Measurements from ENCODE around the gene ZNF180. TPM values are rescaled to one million over a fixed set of nuclear protein-coding genes. Genes with fewer than 3 reads are reported as not detected.

Gene ZNF180
- total RNA-seq, 2 donors from 2014 or later, result 2.9 to 12.2 TPM

- H3K36me3 ChIP-seq, result no peaks in the 10 kb centered on the region
- no peaks in the 10 kb centered on the region for H3K27me3 ChIP-seq
- no peak overlapping the region for H3K4me3 ChIP-seq
- TF ChIP-seq CTCF (IDR thresholded peaks at IDR 0.05), result no peak
- H3K9me3 ChIP-seq, result peaks cover 0 to 31% of the 10 kb centered on the region in 2 donors
- H3K4me1 ChIP-seq, result peaks cover 0 to 11% of the 10 kb centered on the region in 2 donors
- DNase-seq (ENCODE audit: low spot score), result no peak
- H3K27ac ChIP-seq, result no peak overlapping the region
Observed at GRCh38 chr19:44451687-44452086, 48.6 kb downstream of the ZNF180 start.

GRCh38 chr19:44447916-44448674 is 52.2 kb downstream of the ZNF180 start, which contains the start of gene ZNF229:
TSS of gene ZNF229 (minus strand) at chr19:44448472. CDS start at chr19:44442847, 5,625 bp downstream.
- Histone ChIP-seq H3K27me3 (no peaks in the 10 kb centered on the region), H3K27ac (peak within 1 kb of the TSS; percentile 41 to 59), H3K9me3 (peaks cover 0 to 29% of the 10 kb centered on the region in 2 donors), H3K4me3 (peak within 1 kb of the TSS; percentile 62 to 70), H3K36me3 (peaks cover 14% of the 10 kb centered on the region), H3K4me1 (peaks cover 0 to 11% of the 10 kb centered on the region in 2 donors)
- no peak for TF ChIP-seq CTCF (IDR thresholded peaks at IDR 0.05)
- DNase-seq (ENCODE audit: low spot score), result peak; percentile 85

GRCh38 chr19:44438441-44438840 is 61.9 kb downstream of the ZNF180 start:
- Histone ChIP-seq H3K9me3 (peaks cover 7 to 79% of the 10 kb centered on the region in 2 donors), H3K36me3 (peaks cover 74% of the 10 kb centered on the region), H3K27me3 (no peaks in the 10 kb centered on the region), H3K27ac (no peak overlapping the region), H3K4me3 (no peak overlapping the region), H3K4me1 (no peaks in the 10 kb centered on the region)
- no peak for TF ChIP-seq CTCF (IDR thresholded peaks at IDR 0.05)
- DNase-seq (ENCODE audit: low spot score), result no peak

- H3K27me3 ChIP-seq, result no peaks in the 10 kb centered on the region
- DNase-seq (ENCODE audit: low spot score), result no peak
- H3K36me3 ChIP-seq, result peaks cover 66% of the 10 kb centered on the region
- no peaks in the 10 kb centered on the region for H3K4me1 ChIP-seq
- H3K27ac ChIP-seq, result no peak overlapping the region
- H3K9me3 ChIP-seq, result peaks cover 7 to 88% of the 10 kb centered on the region in 2 donors
- H3K4me3 ChIP-seq, result no peak overlapping the region
- TF ChIP-seq CTCF (IDR thresholded peaks at IDR 0.05), result no peak
Observed at GRCh38 chr19:44435441-44435840, 64.9 kb downstream of the ZNF180 start.

GRCh38 chr19:44430956-44431355 is 69.4 kb downstream of the ZNF180 start:
- no peaks in the 10 kb centered on the region for H3K4me1 ChIP-seq
- H3K4me3 ChIP-seq, result no peak overlapping the region
- H3K9me3 ChIP-seq, result peaks cover 26 to 99% of the 10 kb centered on the region in 2 donors
- no peak for TF ChIP-seq CTCF (IDR thresholded peaks at IDR 0.05)
- DNase-seq (ENCODE audit: low spot score), result no peak
- no peaks in the 10 kb centered on the region for H3K27me3 ChIP-seq
- H3K36me3 ChIP-seq, result peaks cover 59% of the 10 kb centered on the region
- H3K27ac ChIP-seq, result no peak overlapping the region

Other genes starting within 250 kb of the ZNF180 start
- gene ZNF233, start 240.6 kb downstream of the ZNF180 start, total RNA-seq, result 1 to 10 TPM; 3.8 to 5.2 TPM
- gene ZNF235, start 195.5 kb downstream of the ZNF180 start, total RNA-seq, result 1 to 10 TPM; 3.0 to 4.5 TPM
- 1 to 10 TPM; 3.2 to 6.9 TPM for gene ZNF112, start 143.8 kb downstream of the ZNF180 start, total RNA-seq
- gene ZNF285, start 98.9 kb downstream of the ZNF180 start, total RNA-seq, result 1 to 10 TPM; 1.2 to 1.7 TPM
- gene ZNF229, start 52.0 kb downstream of the ZNF180 start, total RNA-seq, result 1 to 10 TPM; 3.5 to 6.0 TPM
- gene CEACAM20, start 29.2 kb upstream of the ZNF180 start, total RNA-seq, result not detected
- not detected for gene IGSF23, start 113.0 kb upstream of the ZNF180 start, total RNA-seq
- gene PVR, start 143.4 kb upstream of the ZNF180 start, total RNA-seq, result 100 to 1,000 TPM in 1 of 2 donors, 10 to 100 TPM in 1; 72.4 to 104 TPM
- 1 to 10 TPM; 2.3 to 3.1 TPM for gene CEACAM19, start 171.0 kb upstream of the ZNF180 start, total RNA-seq
- not detected for gene CEACAM16, start 198.6 kb upstream of the ZNF180 start, total RNA-seq
- 10 to 100 TPM; 15.3 to 25.2 TPM for gene BCL3, start 248.2 kb upstream of the ZNF180 start, total RNA-seq

Measured in right atrium auricular region (tissue), 2 donors.